HepG2 (cell line): ENCODE results near the gene ZBTB7B. TPM values are rescaled to one million over a fixed set of nuclear protein-coding genes. Genes with fewer than 3 reads are reported as not detected.
A peak's percentile ranks its signal among the peaks of the same experiment; 100 is the strongest.

ENCODE experiments used
- ATAC-seq: fragments of 200-7000 bp; cut with Tn5 transposase; 3 replicates; pipeline ENCODE4 v1.9.1; 2020; ENCODE audit warnings: mild to moderate bottlenecking, moderate library complexity
- BruUV-seq: library from RNA; stranded (reverse); fragments of 400-500 nt; replicated peaks from 2 replicates; lab custom pipeline; 2021; lab: Mats Ljungman, UMichigan
- CTCF ChIA-PET: fragments of 300-600 bp; formaldehyde crosslinking; extraction: SDS; loops from one replicate; lab custom pipeline; 2021; ENCODE audit warnings: low total read pairs, inconsistent platforms, low intra/inter-chr PET ratio; lab: Yijun Ruan, JAX
- POLR2A ChIA-PET: fragments of 350-600 bp; sonication (Branson Sonifier 250); formaldehyde crosslinking; loops from one replicate; lab custom pipeline; 2020; ENCODE audit warnings: antibody characterized with exemption, inconsistent platforms; lab: Yijun Ruan, JAX
- DNase-seq: peaks from one replicate; pipeline ENCODE4 v3.0.0-alpha.2; 2015; ENCODE audit warnings: low spot score
- FAIRE-seq: peaks from 3 replicates; lab custom pipeline; 2011; peaks lifted over from hg19 to GRCh38; lab: Jason Lieb, UNC
- H2AFZ ChIP-seq: one replicate; pipeline ENCODE4 v1.6.1; 2011; ENCODE audit warnings: low read length, inconsistent platforms
- H3K27ac ChIP-seq: fragments of 300-600 bp; 3 replicates; pipeline ENCODE4 v1.8.0; 2011; ENCODE audit warnings: mixed run types, mild to moderate bottlenecking, mixed read lengths, low read length, inconsistent platforms; ENCODE audit not compliant: insufficient read depth; ENCODE audit errors: extremely low read length
- H3K27me3 ChIP-seq, 2 experiments: fragments of 200-600 bp in 1 of 2; 2 replicates in 1 of 2; 3 replicates in 1 of 2; pipeline versions ENCODE4 v1.6.0 to v1.8.0; 2011; ENCODE audit warnings: low read length in 2 of 2, mild to moderate bottlenecking in 2 of 2, moderate library complexity in 2 of 2, inconsistent platforms in 1 of 2; ENCODE audit not compliant: insufficient read depth in 2 of 2, control insufficient read depth in 1 of 2
- H3K36me3 ChIP-seq, 2 experiments: fragments of 200-600 bp in 1 of 2; replicated peaks in 1 of 2; 2 replicates in 1 of 2; 3 replicates in 1 of 2; pipeline versions ENCODE4 v1.5.1 to v1.8.0; 2011; ENCODE audit warnings: low read length in 2 of 2, inconsistent platforms in 1 of 2; ENCODE audit not compliant: insufficient read depth in 2 of 2, control insufficient read depth in 1 of 2
- H3K4me1 ChIP-seq: 2 replicates; pipeline ENCODE4 v1.5.1; 2012; ENCODE audit warnings: low read length, inconsistent platforms; ENCODE audit not compliant: insufficient read depth
- H3K4me2 ChIP-seq: 2 replicates; pipeline ENCODE4 v1.6.0; 2011; ENCODE audit warnings: low read depth, low read length, inconsistent platforms
- H3K4me3 ChIP-seq, 3 experiments: fragments of 200-600 bp in 1 of 3; sonication (generic), shearing (Covaris generic) in 1 of 3; replicated peaks in 1 of 3; 2 replicates each; pipeline ENCODE4 v1.5.1; 2011 to 2016; ENCODE audit warnings: low read length in 3 of 3, inconsistent platforms in 2 of 3, low read depth in 2 of 3, mild to moderate bottlenecking in 2 of 3, control low read depth in 1 of 3, mixed read lengths in 1 of 3; ENCODE audit not compliant: insufficient read depth in 1 of 3
- H3K79me2 ChIP-seq: one replicate; pipeline ENCODE4 v1.6.1; 2011; ENCODE audit warnings: low read length, inconsistent platforms; ENCODE audit not compliant: insufficient read depth
- H3K9ac ChIP-seq: 2 replicates; pipeline ENCODE4 v1.6.0; 2011; ENCODE audit warnings: mild to moderate bottlenecking, low read depth, low read length, inconsistent platforms; ENCODE audit not compliant: insufficient read depth
- H3K9me3 ChIP-seq: 2 replicates; pipeline ENCODE4 v1.5.1; 2012; ENCODE audit warnings: mild to moderate bottlenecking, low read length
- H4K20me1 ChIP-seq: 2 replicates; pipeline ENCODE4 v1.6.0; 2011; ENCODE audit warnings: inconsistent platforms, mild to moderate bottlenecking, low read length, moderate library complexity; ENCODE audit not compliant: insufficient read depth
- ATF7 ChIP-seq, 2 experiments: fragments of 450-650 bp in 1 of 2; sonication (generic) in 1 of 2; formaldehyde crosslinking in 1 of 2; IDR thresholded peaks; 2 replicates each; pipeline versions ENCODE4 v1.4.0 to v1.6.1; 2016 to 2020; ENCODE audit warnings: antibody characterized with exemption in 1 of 2, mild to moderate bottlenecking in 1 of 2, missing genetic modification reagents in 1 of 2
- ELF3 ChIP-seq: IDR thresholded peaks from 2 replicates; pipeline ENCODE4 v1.6.1; 2016; ENCODE audit warnings: missing genetic modification reagents, missing compliant biosample characterization
- GZF1 ChIP-seq: sonication (generic); formaldehyde crosslinking; IDR thresholded peaks from 2 replicates; pipeline ENCODE4 v1.5.1; 2020; ENCODE audit warnings: mild to moderate bottlenecking, missing genetic modification reagents
- HMGA1 ChIP-seq: sonication (generic); formaldehyde crosslinking; conservative IDR thresholded peaks from 2 replicates; pipeline ENCODE4 v1.4.0; 2020; ENCODE audit warnings: missing genetic modification reagents
- KLF16 ChIP-seq, 2 experiments: sonication (generic) in 1 of 2; formaldehyde crosslinking in 1 of 2; IDR thresholded peaks; 2 replicates each; pipeline versions ENCODE4 v1.6.1 to v1.8.0; 2016 to 2023; ENCODE audit warnings: missing genetic modification reagents in 2 of 2, missing compliant biosample characterization in 1 of 2
- MAFK ChIP-seq, 2 experiments: IDR thresholded peaks in 1 of 2; conservative IDR thresholded peaks in 1 of 2; 2 replicates each; pipeline ENCODE4 v1.6.1; 2011; ENCODE audit warnings: improper control_type of control experiment in 2 of 2, low read length in 2 of 2
- MED13 ChIP-seq: sonication (generic); formaldehyde crosslinking; IDR thresholded peaks from 2 replicates; pipeline ENCODE4 v1.5.0; 2020; ENCODE audit warnings: missing genetic modification reagents
- MYC ChIP-seq: sonication (generic); formaldehyde crosslinking; IDR thresholded peaks from 2 replicates; pipeline ENCODE4 v1.9.0; 2021; ENCODE audit warnings: missing genetic modification reagents, borderline replicate concordance
- SNAPC5 ChIP-seq: sonication (generic); formaldehyde crosslinking; IDR thresholded peaks from 2 replicates; pipeline ENCODE4 v1.8.1; 2023; ENCODE audit warnings: mild to moderate bottlenecking, missing genetic modification reagents, borderline replicate concordance
- ZBTB4 ChIP-seq: sonication (generic); formaldehyde crosslinking; IDR thresholded peaks from 2 replicates; pipeline ENCODE4 v1.4.0; 2020; ENCODE audit warnings: missing genetic modification reagents, mild to moderate bottlenecking, borderline replicate concordance
- ZKSCAN8 ChIP-seq: IDR thresholded peaks from 2 replicates; pipeline ENCODE4 v1.6.1; 2016; ENCODE audit warnings: borderline replicate concordance, missing genetic modification reagents, missing compliant biosample characterization
- ZNF263 ChIP-seq: sonication (generic); formaldehyde crosslinking; IDR thresholded peaks from 2 replicates; pipeline ENCODE4 v1.4.0; 2020; ENCODE audit warnings: missing genetic modification reagents
- ZNF275 ChIP-seq: sonication (generic); formaldehyde crosslinking; IDR thresholded peaks from 2 replicates; pipeline ENCODE4 v1.8.0; 2022; ENCODE audit warnings: missing genetic modification reagents, mild to moderate bottlenecking, inconsistent platforms, borderline replicate concordance
- ZNF513 ChIP-seq: sonication (generic); formaldehyde crosslinking; conservative IDR thresholded peaks from 2 replicates; pipeline ENCODE4 v1.5.0; 2020; ENCODE audit warnings: missing genetic modification reagents
- ZNF550 ChIP-seq: sonication (generic); formaldehyde crosslinking; IDR thresholded peaks from 2 replicates; pipeline ENCODE4 v1.4.0; 2020; ENCODE audit warnings: mild to moderate bottlenecking, missing genetic modification reagents, borderline replicate concordance
- ZNF556 ChIP-seq: sonication (generic); formaldehyde crosslinking; IDR thresholded peaks from 2 replicates; pipeline ENCODE4 v1.4.0; 2020; ENCODE audit warnings: mild to moderate bottlenecking, missing genetic modification reagents, borderline replicate concordance
- ZNF737 ChIP-seq: sonication (generic); formaldehyde crosslinking; IDR thresholded peaks from 2 replicates; pipeline ENCODE4 v1.5.0; 2020; ENCODE audit warnings: missing genetic modification reagents, mild to moderate bottlenecking, borderline replicate concordance
- WGBS: methylation state at CpG from one replicate; pipeline ENCODE4 v1.1.6; 2017; ENCODE audit warnings: low lambda C conversion rate; 5-methylcytosine and 5-hydroxymethylcytosine counted together
- in situ Hi-C: cut with HindIII; loops from 2 replicates; pipeline ENCODE4 v1.10.0; 2017; ENCODE audit warnings: low pct_unique_long_range_greater_than_20kb; ENCODE audit not compliant: extremely low pct_ligation_motif_present
- intact Hi-C: fragments of 100-400 bp; cut with micrococcal nuclease; formaldehyde crosslinking; loops from one replicate; pipeline ENCODE4 v1.10.0; 2022; ENCODE audit not compliant: unreplicated experiment
- polyA plus RNA-seq, 8 experiments: library from polyadenylated mRNA; depleted of rRNA in 3 of 8; stranded (reverse) in 7 of 8; unstranded in 1 of 8; fragments of >200 nt; fragmentation: Illumina TruSeq in 4 of 8; extraction: Trizol in 4 of 8; gene quantifications; 2 replicates each; pipeline versions ENCODE4 v1.2.1 to v1.2.3, GENCODE V29; 2011 to 2016; ENCODE audit warnings: low read depth in 4 of 8, missing spikeins in 1 of 8, mixed read lengths in 1 of 8; ENCODE audit not compliant: insufficient read depth in 1 of 8
- total RNA-seq, 5 experiments: library from RNA; depleted of rRNA; stranded (reverse); fragments of >200 nt; fragmentation: Illumina TruSeq; extraction: Trizol; gene quantifications; 2 replicates each; pipeline ENCODE4 v1.2.3, GENCODE V29; 2016; ENCODE audit warnings: low read depth in 1 of 5

The ZBTB7B gene
- total and polyA plus RNA-seq, 2 of the 13 experiments (the other 11 are each of a cell fraction or from before 2014, with no cell fraction given) = 15.5 to 17.5 TPM

- in situ Hi-C loops = no loop called here
- peaks cover 43% of the 10 kb centered on the region for H3K4me1 ChIP-seq
- FAIRE-seq (no peak), ATAC-seq (no peak), DNase-seq (no peak)
- WGBS = 83% methylated on average over 6 of the region's 6 CpGs
- H3K9me3 ChIP-seq = no peaks in the 10 kb centered on the region
- peak overlapping the region; percentile 32; the same call in 1 of the 2 replicates for H3K9ac ChIP-seq
- H4K20me1 ChIP-seq = peaks cover 5% of the 10 kb centered on the region; the same call in 1 of the 2 replicates
- H3K79me2 ChIP-seq = no peaks in the 10 kb centered on the region
- H3K27me3 ChIP-seq = no peaks in the 10 kb centered on the region
- CTCF ChIA-PET = interaction anchor here (1.0 to 2.8 kb wide), 13 partner anchors 14 to 111 kb away, joined by 3 to 54 read pairs (median 9); partner anchors contain the start of genes CKS1B, LENEP, PBXIP1 and PYGO2
- H2AFZ ChIP-seq = no peak overlapping the region
- H3K36me3 ChIP-seq = peaks cover 6 to 21% of the 10 kb centered on the region in 2 experiments; a peak in 4 of 5 replicates
- POLR2A ChIA-PET = interaction anchor here (1.1 to 8.2 kb wide), 11 partner anchors 12 to 62 kb away, joined by 3 to 90 read pairs (median 9); partner anchors contain the start of genes ADAM15, FLAD1, PBXIP1 and PYGO2
- H3K4me2 ChIP-seq = peak overlapping the region; percentile 79
- intact Hi-C loops = loop anchor here (1.0 kb wide), 3 partner anchors 17 to 112 kb away; partner anchors contain the start of gene SHC1
- H3K27ac ChIP-seq = peak overlapping the region; percentile 74
- no TSS peak for BruUV-seq
- peak overlapping the region in 2 of 3 experiments; percentile 48 to 61; a peak in 4 of 6 replicates for H3K4me3 ChIP-seq
- TF ChIP-seq ZKSCAN8 (CRISPR knock-in tag) (no peak), ZNF550 (0 out of 2 replicates have a peak, but pooled peaks have one; percentile 0), KLF16 (CRISPR knock-in tag; IDR thresholded peaks at IDR 0.05) (no peak), MED13 (CRISPR knock-in tag) (no peak), GZF1 (CRISPR knock-in tag) (no peak), ZNF263 (CRISPR knock-in tag) (no peak), SNAPC5 (CRISPR knock-in tag) (no peak), ZBTB4 (CRISPR knock-in tag) (0 out of 2 replicates have a peak, but pooled peaks have one; percentile 4), MYC (CRISPR knock-in tag) (no peak), ELF3 (no peak), HMGA1 (CRISPR knock-in tag) (no peak), MAFK (conservative IDR thresholded peaks at IDR 0.05 in 1 of 2, IDR thresholded peaks at IDR 0.05 in 1 of 2; ENCODE audit: low read length in 2 of 2) (no peak), ZNF737 (no peak), ZNF513 (CRISPR knock-in tag) (no peak), ZNF556 (CRISPR knock-in tag) (no peak), ATF7 (IDR thresholded peaks at IDR 0.05) (0 out of 2 replicates have a peak, but pooled peaks have one; percentile 24), ATF7 (CRISPR knock-in tag; IDR thresholded peaks at IDR 0.05) (no peak), ZNF275 (CRISPR knock-in tag) (no peak)
Measured at GRCh38 chr1:155017946-155018316, 15.3 kb downstream of the ZBTB7B start.
